ENCODE data around the gene PELI3. TPM values are rescaled to one million over a fixed set of nuclear protein-coding genes. Genes with fewer than 3 reads are reported as not detected.
A peak's percentile ranks its signal among the peaks of the same experiment; 100 is the strongest.
"Not testable (repeated sequence)": the region's sequence is repeated elsewhere in the genome, so short reads cannot be mapped to it uniquely, and the experiment has no call there.

PELI3 gene
- 5.0 TPM for total RNA-seq

- peak; percentile 94 for DNase-seq
Observed at GRCh38 chr11:66466225-66467033, at the start of gene PELI3. Gene PELI3 (plus strand): TSS chr11:66466905. CDS start chr11:66468129, 1,224 bp downstream.

- no peak for DNase-seq
Observed at GRCh38 chr11:66417000-66417399, 49.7 kb upstream of the PELI3 start.

- peak; percentile 5 for DNase-seq
Observed at GRCh38 chr11:66418168-66418985, 48.3 kb upstream of the PELI3 start.

- DNase-seq, result no peak
Observed at GRCh38 chr11:66418986-66419308, 47.8 kb upstream of the PELI3 start.

- no peak for DNase-seq
Observed at GRCh38 chr11:66419825-66420224, 46.9 kb upstream of the PELI3 start.

- DNase-seq, result no peak
Observed at GRCh38 chr11:66420671-66421476, 45.8 kb upstream of the PELI3 start, which contains the start of gene NPAS4. Gene NPAS4 (plus strand): TSS chr11:66421035. CDS start chr11:66421180, 145 bp downstream.

GRCh38 chr11:66421492-66422205 lies 45.1 kb upstream of the PELI3 start:
- DNase-seq, result peak; percentile 94

- no peak for DNase-seq
Observed at GRCh38 chr11:66426314-66426713, 40.4 kb upstream of the PELI3 start.

GRCh38 chr11:66428933-66429332 lies 37.8 kb upstream of the PELI3 start:
- DNase-seq, result no peak

GRCh38 chr11:66429983-66430602 lies 36.6 kb upstream of the PELI3 start:
- peak; percentile 17 for DNase-seq

- DNase-seq, result not testable (repeated sequence)
Observed at GRCh38 chr11:66431287-66431686, 35.4 kb upstream of the PELI3 start.

- DNase-seq, result not testable (repeated sequence)
Observed at GRCh38 chr11:66431871-66432329, 34.8 kb upstream of the PELI3 start.

GRCh38 chr11:66432597-66432996 lies 34.1 kb upstream of the PELI3 start:
- no peak for DNase-seq

- DNase-seq, result no peak
Observed at GRCh38 chr11:66437979-66438503, 28.7 kb upstream of the PELI3 start.

- peak; percentile 89 for DNase-seq
Observed at GRCh38 chr11:66438504-66439466, 27.9 kb upstream of the PELI3 start, which contains the start of gene MRPL11. Gene MRPL11 (minus strand): TSS chr11:66438848. CDS start chr11:66438754, 94 bp downstream.

GRCh38 chr11:66440101-66440939 lies 26.4 kb upstream of the PELI3 start:
- not testable (repeated sequence) for DNase-seq

GRCh38 chr11:66440940-66441282 lies 25.8 kb upstream of the PELI3 start:
- DNase-seq, result not testable (repeated sequence)

GRCh38 chr11:66443602-66444001 lies 23.1 kb upstream of the PELI3 start:
- DNase-seq, result no peak

- DNase-seq, result no peak
Observed at GRCh38 chr11:66447012-66447411, 19.7 kb upstream of the PELI3 start.

Data from skin of body (tissue), 2 donors.